PC-9 (cell line): ENCODE results near the gene FCN2.

Source experiments
- EZH2 ChIP-seq: fragments of 200-600 bp; sonication (generic); IDR thresholded peaks from 2 replicates; pipeline ENCODE4 v1.8.0; 2017; ENCODE audit warnings: antibody characterized with exemption, low read depth
- TF ChIP-seq, protein P1 (sequence below): fragments of 200-600 bp; sonication (generic); conservative IDR thresholded peaks from 2 replicates; pipeline ENCODE4 v1.6.1; 2017; ENCODE audit warnings: mixed run types, antibody characterized with exemption, mild to moderate bottlenecking, moderate library complexity

DNA sequence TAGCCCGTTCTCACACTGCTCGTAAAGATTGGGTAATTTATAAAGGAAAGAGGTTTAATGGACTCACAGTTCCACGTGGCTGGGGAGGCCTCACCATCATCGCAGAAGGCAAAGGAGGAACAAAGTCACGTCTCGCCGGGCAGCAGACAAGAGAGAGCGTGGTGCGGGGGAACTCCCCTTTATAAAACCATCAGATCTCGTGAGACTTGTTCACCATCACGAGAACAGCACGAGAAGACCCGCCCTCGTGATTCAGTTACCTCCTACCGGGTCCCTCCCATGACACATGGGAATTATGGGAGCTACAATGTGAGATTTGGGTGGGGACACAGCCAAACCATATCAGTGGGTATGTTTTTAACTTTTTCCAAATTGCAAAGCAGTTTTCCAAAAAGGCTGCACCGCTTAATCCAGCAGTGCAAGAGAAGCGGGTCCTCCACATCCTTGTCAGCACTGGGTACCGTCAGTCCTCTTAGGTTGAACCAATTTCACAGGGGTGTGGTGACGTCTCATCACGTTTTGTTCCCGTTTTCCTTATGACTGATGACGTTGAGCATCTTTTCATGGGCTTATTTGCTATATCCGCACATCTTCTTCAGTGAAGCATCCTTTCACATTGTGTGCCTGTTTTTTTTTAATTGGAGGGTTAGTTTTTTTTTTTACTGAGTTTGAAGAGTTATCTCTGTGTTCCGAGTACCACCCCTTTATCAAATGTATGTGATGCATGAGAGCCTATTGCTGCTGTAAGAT lies 8.0 kb upstream of the FCN2 start:
- TF ChIP-seq, protein P1, sequence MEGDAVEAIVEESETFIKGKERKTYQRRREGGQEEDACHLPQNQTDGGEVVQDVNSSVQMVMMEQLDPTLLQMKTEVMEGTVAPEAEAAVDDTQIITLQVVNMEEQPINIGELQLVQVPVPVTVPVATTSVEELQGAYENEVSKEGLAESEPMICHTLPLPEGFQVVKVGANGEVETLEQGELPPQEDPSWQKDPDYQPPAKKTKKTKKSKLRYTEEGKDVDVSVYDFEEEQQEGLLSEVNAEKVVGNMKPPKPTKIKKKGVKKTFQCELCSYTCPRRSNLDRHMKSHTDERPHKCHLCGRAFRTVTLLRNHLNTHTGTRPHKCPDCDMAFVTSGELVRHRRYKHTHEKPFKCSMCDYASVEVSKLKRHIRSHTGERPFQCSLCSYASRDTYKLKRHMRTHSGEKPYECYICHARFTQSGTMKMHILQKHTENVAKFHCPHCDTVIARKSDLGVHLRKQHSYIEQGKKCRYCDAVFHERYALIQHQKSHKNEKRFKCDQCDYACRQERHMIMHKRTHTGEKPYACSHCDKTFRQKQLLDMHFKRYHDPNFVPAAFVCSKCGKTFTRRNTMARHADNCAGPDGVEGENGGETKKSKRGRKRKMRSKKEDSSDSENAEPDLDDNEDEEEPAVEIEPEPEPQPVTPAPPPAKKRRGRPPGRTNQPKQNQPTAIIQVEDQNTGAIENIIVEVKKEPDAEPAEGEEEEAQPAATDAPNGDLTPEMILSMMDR: no peak
- no peak for TF ChIP-seq EZH2
